Activated gamma-delta T cell treated with anti-CD3 and anti-CD28 coated beads, Interleukin-2, amount 50 U/mL, for 16 hours (primary cell): ENCODE results near the gene CALHM2.

Source experiments
- DNase-seq: peaks from one replicate; pipeline ENCODE4 v3.0.0-alpha.2; 2020; ENCODE audit warnings: low read depth

CALHM2 gene

GRCh38 chr10:103476046-103476768, 24.0 kb upstream of the CALHM2 start:
- no peak for DNase-seq

DNA sequence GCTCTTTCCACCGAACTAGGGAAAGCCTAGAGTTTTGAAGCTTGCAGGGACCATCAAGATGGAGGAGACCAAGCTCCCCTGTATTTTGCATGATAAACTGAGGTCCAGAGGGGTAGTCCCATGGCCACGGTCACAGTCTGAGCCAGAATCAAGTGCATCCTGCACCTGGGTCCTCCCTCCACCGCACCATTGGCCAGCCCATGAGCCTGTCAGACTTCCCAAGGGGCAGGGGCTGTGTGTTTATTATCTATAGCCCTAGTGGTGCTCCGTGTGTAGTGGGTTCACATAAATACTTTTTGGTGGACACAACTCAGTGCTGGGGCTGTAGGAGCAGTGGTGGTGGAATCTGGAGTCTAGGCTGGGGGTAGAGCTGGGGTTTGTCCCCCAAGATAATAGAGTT, 23.3 kb upstream of the CALHM2 start:
- no peak for DNase-seq

GRCh38 chr10:103474077-103474476, 21.9 kb upstream of the CALHM2 start:
- no peak for DNase-seq

GRCh38 chr10:103473261-103473671, 21.1 kb upstream of the CALHM2 start:
- no peak for DNase-seq

DNA sequence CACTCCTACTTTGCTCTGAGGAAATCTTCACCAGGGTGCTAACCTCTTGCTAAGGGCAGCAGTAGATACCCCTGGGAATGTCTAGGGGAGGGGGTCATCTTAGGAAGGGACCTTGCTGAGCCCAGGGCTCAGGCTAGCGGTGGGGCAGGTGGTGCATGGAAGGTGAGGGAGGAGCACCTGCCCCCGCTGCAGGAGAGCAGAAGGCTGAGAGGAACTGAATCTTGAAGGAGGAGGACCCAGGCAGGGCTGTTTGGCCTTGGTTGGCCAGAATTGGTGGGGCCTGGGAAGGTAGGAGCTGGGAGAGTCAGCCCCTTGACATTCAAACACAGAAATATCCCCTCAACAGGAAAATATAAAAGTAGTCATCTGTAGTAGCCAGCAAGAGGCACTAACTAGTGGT, 19.8 kb upstream of the CALHM2 start:
- no peak for DNase-seq

DNA sequence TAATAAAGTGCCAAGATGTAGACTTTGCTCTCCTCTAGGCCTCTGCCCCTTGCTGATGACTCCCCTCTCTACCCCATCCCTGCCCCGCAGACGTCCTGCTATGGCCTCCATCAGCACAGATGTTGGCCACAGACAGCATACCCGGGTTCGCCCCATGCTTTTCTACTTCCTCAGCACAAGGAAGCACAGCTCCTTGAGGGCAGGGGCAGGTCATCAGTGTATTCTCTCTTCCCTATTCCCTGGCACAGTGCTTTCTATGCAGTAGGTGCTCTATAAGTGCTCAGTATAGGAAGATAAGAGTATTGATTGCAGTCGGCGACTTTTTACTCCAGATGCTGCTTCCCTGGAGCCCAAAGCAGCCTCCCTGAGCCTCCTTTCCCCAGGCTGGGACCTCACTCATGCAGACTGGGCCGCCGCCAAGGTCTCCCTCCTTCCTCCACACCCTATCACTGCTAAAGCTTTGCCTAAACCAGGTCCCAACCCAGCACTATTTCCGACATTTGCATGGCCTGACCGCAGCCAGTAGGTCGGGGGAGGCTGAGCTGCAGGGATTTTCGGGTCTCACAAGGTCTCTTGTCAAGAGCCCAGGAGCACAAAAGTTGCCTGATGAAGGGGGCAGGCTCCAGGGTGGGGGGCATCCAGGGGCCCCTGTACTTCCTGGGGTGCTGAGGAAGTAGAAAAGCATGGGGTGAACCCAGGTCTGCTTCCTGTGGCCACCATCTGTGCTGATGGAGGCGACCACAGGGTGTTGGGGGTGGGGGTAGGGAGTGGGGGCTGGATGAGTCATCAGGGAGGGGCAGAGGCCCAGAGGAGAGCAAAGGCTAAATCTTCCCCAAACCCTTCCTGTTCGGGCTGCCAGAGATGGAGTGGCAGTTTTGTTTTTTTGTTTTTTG, 18.8 kb upstream of the CALHM2 start:
- peak; percentile 63 for DNase-seq

GRCh38 chr10:103469201-103469600, 17.0 kb upstream of the CALHM2 start:
- no peak for DNase-seq

DNA sequence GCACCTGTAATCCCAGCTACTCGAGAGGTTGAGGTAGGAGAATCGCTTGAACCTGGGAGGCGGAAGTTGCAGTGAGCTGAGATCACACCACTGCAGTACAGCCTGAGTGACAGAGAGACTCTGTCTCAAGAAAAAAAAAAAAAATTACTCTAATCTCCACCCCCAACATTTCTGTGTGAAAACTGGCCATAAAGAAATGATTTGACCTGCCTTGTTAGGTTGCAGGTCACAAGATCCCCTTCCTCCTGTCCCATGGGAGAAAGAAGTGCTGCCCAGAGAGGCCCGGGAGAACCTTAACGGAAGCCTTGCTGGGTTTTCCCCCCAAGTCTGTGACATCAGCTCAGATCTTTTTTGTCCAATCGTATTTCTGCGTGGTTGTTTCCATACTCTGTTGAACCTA, 15.2 kb upstream of the CALHM2 start:
- no peak for DNase-seq

- no peak for DNase-seq
These were observed 14.6 kb upstream of the CALHM2 start for GRCh38 chr10:103466734-103467133.

DNA sequence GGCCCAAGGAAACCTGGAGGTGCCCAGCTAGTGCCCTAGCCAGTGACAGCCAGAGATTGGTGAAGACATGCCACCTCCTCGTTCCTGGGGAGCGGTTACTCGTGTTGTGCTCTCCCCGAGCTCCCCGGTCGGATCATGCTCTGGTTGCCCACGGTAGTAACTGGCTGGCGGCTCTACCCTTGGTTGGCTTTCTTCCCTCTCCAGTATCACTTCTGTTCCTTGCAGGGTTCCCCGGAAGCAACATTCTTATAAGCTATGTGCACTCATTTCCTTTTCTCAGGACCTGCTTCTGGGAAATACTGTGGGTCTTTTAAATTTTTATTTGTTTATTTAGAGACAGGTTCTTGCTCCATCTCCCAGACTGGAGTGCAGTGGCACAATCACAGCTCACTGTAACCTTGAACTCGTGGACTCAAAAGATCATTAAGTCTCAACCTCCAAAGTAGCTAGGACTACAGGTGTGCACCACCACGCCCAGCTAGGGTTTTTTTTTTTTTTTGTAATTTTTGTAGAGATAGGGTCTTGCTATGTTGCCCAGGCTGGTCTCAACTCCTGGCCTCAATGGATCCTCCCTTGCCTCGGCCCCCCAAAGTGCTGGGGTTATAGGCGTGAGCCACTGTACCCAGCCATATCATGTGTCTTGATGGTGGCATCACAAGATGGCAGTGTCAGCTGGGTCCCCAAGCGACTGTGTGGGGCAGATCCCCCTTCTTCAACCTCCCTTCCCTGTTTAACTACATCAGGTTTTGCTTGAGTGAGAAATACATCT, 13.4 kb upstream of the CALHM2 start:
- no peak for DNase-seq

GRCh38 chr10:103463499-103463898, 11.3 kb upstream of the CALHM2 start:
- no peak for DNase-seq

- no peak for DNase-seq
These were observed 7.4 kb upstream of the CALHM2 start for GRCh38 chr10:103459615-103460014.

GRCh38 chr10:103458720-103459119, 6.5 kb upstream of the CALHM2 start, which contains the start of gene CALHM1:
CALHM1 (minus strand) TSS chr10:103458900; CDS start chr10:103458751, 149 bp downstream.
- no peak for DNase-seq

GRCh38 chr10:103457896-103458583, 5.9 kb upstream of the CALHM2 start:
- no peak for DNase-seq

GRCh38 chr10:103457176-103457712, 5.1 kb upstream of the CALHM2 start:
- no peak for DNase-seq

GRCh38 chr10:103456074-103456660, 4.0 kb upstream of the CALHM2 start:
- no peak for DNase-seq

- no peak for DNase-seq
These were observed 3.1 kb upstream of the CALHM2 start for GRCh38 chr10:103455235-103455634.

DNA sequence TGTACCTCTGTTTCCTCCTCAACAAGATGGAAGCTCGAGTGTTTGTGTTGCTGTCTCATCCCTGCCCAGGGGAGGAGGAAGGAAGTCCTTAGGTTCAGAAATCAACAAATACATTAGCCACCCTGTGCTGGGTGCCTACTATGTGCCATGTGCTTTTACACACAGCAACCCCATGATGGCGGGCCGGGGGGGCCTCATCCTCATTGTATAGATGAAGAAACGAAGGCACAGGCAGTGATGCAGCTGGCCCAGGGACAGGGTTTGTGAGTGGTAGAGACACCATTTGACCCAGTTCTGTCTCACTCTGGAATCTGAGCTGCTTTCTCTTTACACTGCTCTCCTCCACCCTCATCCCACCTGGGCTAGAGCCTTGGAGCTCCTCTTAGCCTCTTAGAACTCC, 1.9 kb upstream of the CALHM2 start:
- DNase-seq = no peak

DNA sequence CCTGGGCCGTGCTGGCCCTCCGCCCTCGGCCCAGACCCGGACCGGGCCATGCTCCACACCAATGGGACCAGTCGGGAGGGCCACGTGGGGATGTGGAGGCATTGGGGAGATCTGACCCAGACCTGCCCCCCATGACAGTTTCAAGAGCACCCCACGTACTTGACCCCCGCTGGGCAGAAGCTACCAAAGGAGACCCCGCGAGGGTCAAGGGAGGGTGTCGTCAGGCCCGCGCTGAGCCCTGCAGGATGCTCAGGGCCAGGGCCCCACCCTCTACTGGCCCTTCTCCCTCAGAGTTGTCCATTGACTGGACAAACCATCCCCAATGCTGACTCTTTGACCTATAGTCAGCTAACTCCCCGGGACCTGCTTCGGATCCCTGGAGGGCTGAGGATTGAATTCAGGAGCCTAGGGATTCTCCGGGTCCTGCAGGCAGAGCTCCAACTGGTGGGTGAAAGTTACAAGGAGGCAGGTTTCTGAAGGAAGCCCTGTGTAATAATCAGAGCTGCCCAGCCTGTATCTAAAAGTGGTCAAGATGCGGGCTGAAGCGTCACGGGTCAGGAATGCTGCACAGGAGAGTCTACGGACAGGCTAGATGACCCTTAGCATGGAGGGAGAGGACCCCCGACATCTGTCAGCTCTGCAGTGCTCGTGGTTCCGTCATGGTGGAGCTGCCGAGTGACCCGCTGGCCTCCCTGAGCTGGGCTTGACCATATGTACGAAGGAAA, 498 bp upstream of the CALHM2 start:
- no peak for DNase-seq

DNA sequence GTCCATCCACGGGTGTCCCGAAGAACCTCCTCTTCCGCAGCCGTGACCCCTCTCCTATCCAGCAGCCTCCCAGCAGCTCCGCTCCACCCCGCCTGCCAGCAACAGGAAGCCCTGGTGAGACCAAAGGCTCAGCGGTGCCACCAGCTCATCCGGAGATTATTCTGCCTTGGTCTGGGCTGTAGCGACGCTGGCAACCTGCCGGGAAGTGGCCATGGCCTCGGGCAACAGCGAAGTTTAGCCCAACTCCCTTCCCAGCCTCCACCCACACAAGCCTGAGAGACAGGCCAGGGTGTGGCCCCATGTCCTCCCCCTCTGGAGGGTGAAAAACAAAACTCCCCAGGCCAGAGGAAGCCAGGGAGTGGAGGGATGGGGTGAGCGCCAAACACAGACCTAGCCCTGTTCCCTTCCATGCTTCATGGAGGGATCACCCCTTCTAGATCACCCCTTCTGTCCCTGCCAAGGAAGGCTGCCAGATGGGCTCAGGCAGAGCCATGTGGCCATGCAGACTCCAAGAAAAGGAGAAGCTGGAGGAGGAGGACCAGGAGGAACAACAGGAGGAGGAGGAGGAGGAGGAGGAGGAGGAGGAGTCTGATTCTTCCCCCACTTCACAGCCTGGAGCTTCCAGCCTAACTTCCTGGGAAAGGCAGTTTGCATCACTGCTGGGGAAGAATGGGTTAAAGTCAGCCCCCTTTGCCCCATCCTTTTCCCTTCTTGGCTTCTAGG, 918 bp downstream of the CALHM2 start:
- peak; percentile 20 for DNase-seq
